GM12892 (cell line): ENCODE data around the gene SRM.

Experiments used
- POLR2A ChIP-seq: IDR thresholded peaks from 2 replicates; pipeline ENCODE4 v1.6.1; 2011; ENCODE audit warnings: low read depth, low read length, control low read depth
- POLR2AphosphoS5 ChIP-seq: IDR thresholded peaks from 2 replicates; pipeline ENCODE4 v1.6.1; 2011; ENCODE audit warnings: low read depth, low read length, control low read depth

DNA sequence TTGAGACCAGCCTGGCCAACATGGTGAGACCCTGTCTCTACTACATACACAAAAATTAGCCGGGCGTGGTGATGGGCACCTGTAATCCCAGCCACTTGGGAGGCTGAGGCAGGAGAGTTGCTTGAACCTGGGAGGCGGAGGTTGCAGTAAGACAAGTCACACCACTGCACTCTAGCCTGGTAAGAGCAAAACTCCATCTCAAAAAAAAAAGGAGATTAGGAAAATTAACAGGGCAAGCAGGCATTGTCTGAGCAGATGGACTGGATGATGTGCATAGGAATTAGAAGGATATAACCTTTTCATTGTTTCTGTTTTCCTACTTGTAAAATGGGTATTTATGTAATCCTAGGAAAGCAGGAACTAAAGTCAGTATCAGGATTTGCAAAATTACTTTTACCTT is 31.8 kb downstream of the SRM start:
- no peak for TF ChIP-seq POLR2A
- TF ChIP-seq POLR2AphosphoS5: no peak
